Endothelial cell (in vitro differentiated cells): Measurements from ENCODE around the gene HARBI1. TPM values are rescaled to one million over a fixed set of nuclear protein-coding genes. Genes with fewer than 3 reads are reported as not detected.

Experiments
- DNase-seq: peaks from one replicate; pipeline ENCODE4 v3.0.0; 2021; ENCODE audit warnings: low spot score
- H3K27ac Mint-ChIP-seq: one replicate; pipeline ENCODE4 v1.8.0; 2021; ENCODE audit warnings: mixed read lengths, inconsistent platforms; ENCODE audit not compliant: unreplicated experiment
- H3K27me3 Mint-ChIP-seq: one replicate; pipeline ENCODE4 v1.8.0; 2021; ENCODE audit warnings: mild to moderate bottlenecking, moderate library complexity, mixed read lengths, inconsistent platforms; ENCODE audit not compliant: unreplicated experiment
- H3K36me3 Mint-ChIP-seq: one replicate; pipeline ENCODE4 v1.8.0; 2021; ENCODE audit warnings: mild to moderate bottlenecking, low read depth, mixed read lengths, inconsistent platforms; ENCODE audit not compliant: unreplicated experiment
- H3K4me1 Mint-ChIP-seq: one replicate; pipeline ENCODE4 v1.8.0; 2021; ENCODE audit warnings: mild to moderate bottlenecking, mixed read lengths, inconsistent platforms; ENCODE audit not compliant: unreplicated experiment
- H3K4me3 Mint-ChIP-seq: one replicate; pipeline ENCODE4 v1.8.0; 2021; ENCODE audit warnings: mild to moderate bottlenecking, mixed read lengths, inconsistent platforms; ENCODE audit not compliant: unreplicated experiment
- H3K9me3 Mint-ChIP-seq: one replicate; pipeline ENCODE4 v1.8.0; 2021; ENCODE audit warnings: mixed read lengths, inconsistent platforms; ENCODE audit not compliant: unreplicated experiment
- CTCF ChIP-seq: fragments of 200-600 bp; sonication (generic); IDR thresholded peaks from one replicate; pipeline ENCODE4 v1.5.0; 2021; ENCODE audit warnings: antibody characterized with exemption; ENCODE audit not compliant: unreplicated experiment
- total RNA-seq: library from RNA; stranded (reverse); fragmentation: NEBNext Ultra II Directional; extraction: Animal tissue kit (Norgen Biotek cat#: 25700); gene quantifications from one replicate; pipeline ENCODE4 v1.2.1, GENCODE V29; 2021; ENCODE audit not compliant: unreplicated experiment

The HARBI1 gene
- total RNA-seq, 1 donor from 2014 or later, result 6.1 TPM

- no peaks in the 10 kb centered on the region for H3K9me3 Mint-ChIP-seq
- H3K36me3 Mint-ChIP-seq, result no peaks in the 10 kb centered on the region
- no peak for TF ChIP-seq CTCF
- no peak overlapping the region for H3K27ac Mint-ChIP-seq
- no peak for DNase-seq
- H3K4me1 Mint-ChIP-seq, result peaks cover 14% of the 10 kb centered on the region
- H3K27me3 Mint-ChIP-seq, result no peaks in the 10 kb centered on the region
- H3K4me3 Mint-ChIP-seq, result no peak overlapping the region
These were observed 57.2 kb downstream of the HARBI1 start for GRCh38 chr11:46559815-46560214.

GRCh38 chr11:46557684-46558151, 59.3 kb downstream of the HARBI1 start:
- no peak for DNase-seq
- Mint-ChIP-seq H3K4me1 (peaks cover 23% of the 10 kb centered on the region), H3K36me3 (no peaks in the 10 kb centered on the region), H3K9me3 (no peaks in the 10 kb centered on the region), H3K4me3 (no peak overlapping the region), H3K27ac (no peak overlapping the region), H3K27me3 (no peaks in the 10 kb centered on the region)
- TF ChIP-seq CTCF, result no peak

GRCh38 chr11:46555267-46556054, 61.6 kb downstream of the HARBI1 start:
- Mint-ChIP-seq H3K4me1 (peaks cover 22% of the 10 kb centered on the region), H3K4me3 (no peak overlapping the region), H3K36me3 (no peaks in the 10 kb centered on the region), H3K27ac (peak overlapping the region; percentile 95), H3K9me3 (no peaks in the 10 kb centered on the region), H3K27me3 (no peaks in the 10 kb centered on the region)
- no peak for DNase-seq
- no peak for TF ChIP-seq CTCF

GRCh38 chr11:46554213-46555147, 62.5 kb downstream of the HARBI1 start:
- Mint-ChIP-seq H3K27me3 (no peaks in the 10 kb centered on the region), H3K4me3 (no peak overlapping the region), H3K9me3 (no peaks in the 10 kb centered on the region), H3K27ac (peak overlapping the region; percentile 95), H3K4me1 (peaks cover 23% of the 10 kb centered on the region), H3K36me3 (no peaks in the 10 kb centered on the region)
- DNase-seq, result no peak
- no peak for TF ChIP-seq CTCF

- Mint-ChIP-seq H3K9me3 (no peaks in the 10 kb centered on the region), H3K4me1 (peaks cover 23% of the 10 kb centered on the region), H3K4me3 (no peak overlapping the region), H3K27me3 (no peaks in the 10 kb centered on the region), H3K27ac (peak overlapping the region; percentile 95), H3K36me3 (no peaks in the 10 kb centered on the region)
- no peak for TF ChIP-seq CTCF
- DNase-seq, result no peak
These were observed 63.2 kb downstream of the HARBI1 start for GRCh38 chr11:46553814-46554212.
